ENCODE results near the gene C6orf132. TPM values are rescaled to one million over a fixed set of nuclear protein-coding genes. Genes with fewer than 3 reads are reported as not detected.

C6orf132 gene
- total and polyA plus RNA-seq, 2 of the 4 experiments (the other 2 are of a cell fraction) = 0.72 to 1.7 TPM

DNA sequence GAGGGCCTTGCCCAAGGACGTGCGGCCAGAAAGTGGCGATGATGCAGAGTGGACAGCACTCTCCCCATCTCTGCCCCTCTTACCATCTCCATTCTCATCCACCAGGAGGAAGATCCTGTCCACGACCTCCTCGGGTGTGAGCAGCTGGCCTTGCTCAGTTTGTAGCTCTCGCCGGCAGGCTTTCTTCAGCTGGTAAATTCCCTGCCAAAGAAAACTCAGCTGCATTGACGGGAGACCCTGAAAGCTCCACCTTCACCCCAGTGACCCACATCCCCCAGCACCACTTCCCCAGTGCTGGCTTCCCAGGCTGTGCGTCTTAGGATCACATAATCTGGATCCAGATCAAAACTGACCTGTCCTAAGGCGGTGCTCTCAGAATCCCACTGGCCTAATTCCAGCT, 43.2 kb upstream of the C6orf132 start:
- dilution Hi-C loops (cut with HindIII; ENCODE audit: low sequenced_read_pairs, unreplicated experiment) = no loop called here

More for the DNA sequence above, 43.2 kb upstream of the C6orf132 start:
- no peak overlapping the region for H2AK9ac ChIP-seq (replicated peaks; ENCODE audit: low read depth, low read length, poor library complexity)
- H3K23ac ChIP-seq (ENCODE audit: low read depth, low read length) = no peak overlapping the region
- no peak overlapping the region for H2BK120ac ChIP-seq (ENCODE audit: low read depth, low read length)
- no peak overlapping the region for H2BK20ac ChIP-seq (ENCODE audit: low read depth, low read length)
- no peak for DNase-seq
- no peak overlapping the region for H3K4me3 ChIP-seq (ENCODE audit: insufficient read depth, low read depth, low read length)
- BruUV-seq (replicated peaks) = no TSS peak
- no peak overlapping the region for H3K18ac ChIP-seq (ENCODE audit: low read depth, low read length)
- H4K8ac ChIP-seq (ENCODE audit: low read depth in 2 of 2, low read length in 2 of 2) = no peak overlapping the region
- H3K4me1 ChIP-seq (ENCODE audit: control insufficient read depth, insufficient read depth, low read length) = peaks cover 4% of the 10 kb centered on the region; the same call in 1 of the 2 replicates
- no peaks in the 10 kb centered on the region for H3K36me3 ChIP-seq (ENCODE audit: control insufficient read depth, insufficient read depth, low read length)
- H3K79me1 ChIP-seq (ENCODE audit: low read depth in 1 of 2, low read length in 2 of 2) = no peaks in the 10 kb centered on the region
- H3K27me3 ChIP-seq (ENCODE audit: control insufficient read depth, insufficient read depth, low read length) = no peaks in the 10 kb centered on the region; the same call in 1 of the 2 replicates
- intact Hi-C loops (cut with micrococcal nuclease) = no loop called here
- CTCF ChIA-PET = no interaction called here
- no peak overlapping the region; the same call in 1 of the 2 replicates for H4K5ac ChIP-seq (ENCODE audit: low read depth, low read length)
- no peak; the same call in 1 of the 2 replicates for ATAC-seq (ENCODE audit: low read depth)
- no peak overlapping the region for H3K27ac ChIP-seq (ENCODE audit: insufficient read depth, low read length)
- no peaks in the 10 kb centered on the region for H3K9me1 ChIP-seq (ENCODE audit: insufficient read depth, low read length)
- H3K9me3 ChIP-seq (ENCODE audit: control insufficient read depth, insufficient read depth, low read length) = no peaks in the 10 kb centered on the region
- H2BK5ac ChIP-seq (ENCODE audit: low read depth, low read length, poor library complexity, severe bottlenecking) = no peak overlapping the region
- H3K14ac ChIP-seq (replicated peaks; ENCODE audit: low read depth, low read length) = no peak overlapping the region
- no peak overlapping the region for H2AK5ac ChIP-seq (ENCODE audit: low read depth, low read length)
- no peak overlapping the region for H3K4me2 ChIP-seq (ENCODE audit: low read depth, low read length)
- H4K91ac ChIP-seq (ENCODE audit: insufficient read depth, low read depth, low read length) = no peak overlapping the region
- H4K20me1 ChIP-seq (ENCODE audit: insufficient read depth, low read length) = no peaks in the 10 kb centered on the region
- WGBS, 2 experiments (ENCODE audit: extremely low coverage in 2 of 2, insufficient read length in 1 of 2) = no CpG with 5 or more reads among the region's 10 CpGs
- no peak overlapping the region for H3K9ac ChIP-seq (ENCODE audit: low read depth, low read length)
- POLR2A ChIA-PET (ENCODE audit: unreplicated experiment) = no interaction called here
- no peak overlapping the region for H2BK15ac ChIP-seq (ENCODE audit: low read depth, low read length)
- no peak overlapping the region for H3K56ac ChIP-seq (ENCODE audit: extremely low read depth, insufficient read depth, low read length)
- H2AFZ ChIP-seq (replicated peaks; ENCODE audit: low read length, poor library complexity) = no peak overlapping the region
- no peak overlapping the region for H3K4ac ChIP-seq (ENCODE audit: low read depth, low read length)
- in situ Hi-C loops (cut with MboI; ENCODE audit: low sequenced_read_pairs) = no loop called here
- TF ChIP-seq, protein P1, sequence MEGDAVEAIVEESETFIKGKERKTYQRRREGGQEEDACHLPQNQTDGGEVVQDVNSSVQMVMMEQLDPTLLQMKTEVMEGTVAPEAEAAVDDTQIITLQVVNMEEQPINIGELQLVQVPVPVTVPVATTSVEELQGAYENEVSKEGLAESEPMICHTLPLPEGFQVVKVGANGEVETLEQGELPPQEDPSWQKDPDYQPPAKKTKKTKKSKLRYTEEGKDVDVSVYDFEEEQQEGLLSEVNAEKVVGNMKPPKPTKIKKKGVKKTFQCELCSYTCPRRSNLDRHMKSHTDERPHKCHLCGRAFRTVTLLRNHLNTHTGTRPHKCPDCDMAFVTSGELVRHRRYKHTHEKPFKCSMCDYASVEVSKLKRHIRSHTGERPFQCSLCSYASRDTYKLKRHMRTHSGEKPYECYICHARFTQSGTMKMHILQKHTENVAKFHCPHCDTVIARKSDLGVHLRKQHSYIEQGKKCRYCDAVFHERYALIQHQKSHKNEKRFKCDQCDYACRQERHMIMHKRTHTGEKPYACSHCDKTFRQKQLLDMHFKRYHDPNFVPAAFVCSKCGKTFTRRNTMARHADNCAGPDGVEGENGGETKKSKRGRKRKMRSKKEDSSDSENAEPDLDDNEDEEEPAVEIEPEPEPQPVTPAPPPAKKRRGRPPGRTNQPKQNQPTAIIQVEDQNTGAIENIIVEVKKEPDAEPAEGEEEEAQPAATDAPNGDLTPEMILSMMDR (conservative IDR thresholded peaks at IDR 0.05; ENCODE audit: low read depth, low read length) = no peak
- TF ChIP-seq SMC3 (IDR thresholded peaks at IDR 0.05; ENCODE audit: low read depth, low read length) = no peak
- TF ChIP-seq, protein P2, sequence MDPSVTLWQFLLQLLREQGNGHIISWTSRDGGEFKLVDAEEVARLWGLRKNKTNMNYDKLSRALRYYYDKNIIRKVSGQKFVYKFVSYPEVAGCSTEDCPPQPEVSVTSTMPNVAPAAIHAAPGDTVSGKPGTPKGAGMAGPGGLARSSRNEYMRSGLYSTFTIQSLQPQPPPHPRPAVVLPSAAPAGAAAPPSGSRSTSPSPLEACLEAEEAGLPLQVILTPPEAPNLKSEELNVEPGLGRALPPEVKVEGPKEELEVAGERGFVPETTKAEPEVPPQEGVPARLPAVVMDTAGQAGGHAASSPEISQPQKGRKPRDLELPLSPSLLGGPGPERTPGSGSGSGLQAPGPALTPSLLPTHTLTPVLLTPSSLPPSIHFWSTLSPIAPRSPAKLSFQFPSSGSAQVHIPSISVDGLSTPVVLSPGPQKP (IDR thresholded peaks at IDR 0.05; ENCODE audit: borderline replicate concordance, low read depth, low read length) = no peak
- TF ChIP-seq, protein P3, sequence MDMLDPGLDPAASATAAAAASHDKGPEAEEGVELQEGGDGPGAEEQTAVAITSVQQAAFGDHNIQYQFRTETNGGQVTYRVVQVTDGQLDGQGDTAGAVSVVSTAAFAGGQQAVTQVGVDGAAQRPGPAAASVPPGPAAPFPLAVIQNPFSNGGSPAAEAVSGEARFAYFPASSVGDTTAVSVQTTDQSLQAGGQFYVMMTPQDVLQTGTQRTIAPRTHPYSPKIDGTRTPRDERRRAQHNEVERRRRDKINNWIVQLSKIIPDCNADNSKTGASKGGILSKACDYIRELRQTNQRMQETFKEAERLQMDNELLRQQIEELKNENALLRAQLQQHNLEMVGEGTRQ (IDR thresholded peaks at IDR 0.05; ENCODE audit: low read depth, low read length) = no peak
- TF ChIP-seq CHD1 (IDR thresholded peaks at IDR 0.05; ENCODE audit: low read depth, low read length) = no peak
- no peak for TF ChIP-seq RFX5 (IDR thresholded peaks at IDR 0.05; ENCODE audit: low read depth, low read length)
- no peak for TF ChIP-seq FOS (IDR thresholded peaks at IDR 0.05; ENCODE audit: low read depth, low read length)
- TF ChIP-seq MAZ (IDR thresholded peaks at IDR 0.05; ENCODE audit: borderline replicate concordance, low read depth, low read length) = no peak
- TF ChIP-seq MXI1 (IDR thresholded peaks at IDR 0.05; ENCODE audit: borderline replicate concordance, low read depth, low read length) = no peak
- no peak for TF ChIP-seq MAFK (IDR thresholded peaks at IDR 0.05; ENCODE audit: low read depth, low read length)
- no peak for TF ChIP-seq RCOR1 (IDR thresholded peaks at IDR 0.05; ENCODE audit: insufficient replicate concordance, low read length)
- no peak for TF ChIP-seq RAD21 (IDR thresholded peaks at IDR 0.05; ENCODE audit: low read length)
- TF ChIP-seq POLR2A (IDR thresholded peaks at IDR 0.05; ENCODE audit: low read depth, low read length) = no peak
- TF ChIP-seq CEBPB (IDR thresholded peaks at IDR 0.05; ENCODE audit: low read depth, low read length) = no peak
- no peak for TF ChIP-seq NFE2L2 (IDR thresholded peaks at IDR 0.05; ENCODE audit: low read depth, low read length)
- no peak for TF ChIP-seq BHLHE40 (IDR thresholded peaks at IDR 0.05; ENCODE audit: low read depth, low read length)

All from IMR-90 (cell line).